ENCODE results near the gene FGGY.

DNA sequence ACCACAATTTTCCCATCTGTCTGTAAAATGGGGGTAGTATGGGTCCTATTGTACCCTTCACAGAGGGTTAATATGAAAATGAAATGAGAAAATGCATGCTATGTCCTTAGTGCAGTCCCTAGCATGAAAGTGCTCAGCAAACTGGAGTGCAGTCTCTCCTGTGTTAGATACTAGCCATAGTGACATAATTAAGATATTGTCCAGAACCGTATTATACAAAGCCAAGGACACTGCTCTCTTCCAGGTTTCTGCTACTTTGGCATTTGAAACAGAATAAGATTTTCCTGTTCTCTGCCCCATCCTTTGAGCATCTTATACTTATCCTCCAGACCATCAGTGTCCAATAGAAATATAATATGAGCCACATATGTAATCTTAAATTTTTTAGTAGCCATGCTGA, 213.4 kb downstream of the FGGY start:
- TF ChIP-seq CTCF (conservative IDR thresholded peaks at IDR 0.05 in 1 of 2, IDR thresholded peaks at IDR 0.05 in 1 of 2; ENCODE audit: extremely low read depth in 1 of 2, insufficient read depth in 1 of 2, low read depth in 1 of 2, low read length in 2 of 2) (no peak), EZH2 (IDR thresholded peaks at IDR 0.05; ENCODE audit: borderline replicate concordance, low read length) (no peak)
